HCEC 1CT (cell line): ENCODE measurements around the gene PSME1.

Experiments used
- DNase-seq: peaks from one replicate; pipeline ENCODE4 v3.0.0-alpha.2; 2017

The PSME1 gene

GRCh38 chr14:24177041-24177825, 41.2 kb downstream of the PSME1 start:
- no peak for DNase-seq

GRCh38 chr14:24177891-24178290, 41.9 kb downstream of the PSME1 start:
- no peak for DNase-seq

GRCh38 chr14:24178399-24179178, 42.6 kb downstream of the PSME1 start:
- no peak for DNase-seq

GRCh38 chr14:24179294-24179960, 43.4 kb downstream of the PSME1 start:
- no peak for DNase-seq

- DNase-seq = no peak
These were observed 44.2 kb downstream of the PSME1 start for GRCh38 chr14:24179961-24180796.

- DNase-seq = no peak
These were observed 45.5 kb downstream of the PSME1 start for GRCh38 chr14:24181371-24182077.

- no peak for DNase-seq
These were observed 46.3 kb downstream of the PSME1 start for GRCh38 chr14:24182110-24182882.

GRCh38 chr14:24183014-24183481, 47.1 kb downstream of the PSME1 start:
- DNase-seq = no peak

GRCh38 chr14:24184104-24184970, 48.3 kb downstream of the PSME1 start:
- DNase-seq = no peak

- no peak for DNase-seq
These were observed 49.0 kb downstream of the PSME1 start for GRCh38 chr14:24185026-24185425.

- DNase-seq = no peak
These were observed 49.7 kb downstream of the PSME1 start for GRCh38 chr14:24185741-24186140.

- DNase-seq = no peak
These were observed 51.0 kb downstream of the PSME1 start for GRCh38 chr14:24186831-24187538.

GRCh38 chr14:24187539-24187915, 51.5 kb downstream of the PSME1 start:
- DNase-seq = no peak
